ENCODE results near the gene AACS.

Gene AACS

DNA sequence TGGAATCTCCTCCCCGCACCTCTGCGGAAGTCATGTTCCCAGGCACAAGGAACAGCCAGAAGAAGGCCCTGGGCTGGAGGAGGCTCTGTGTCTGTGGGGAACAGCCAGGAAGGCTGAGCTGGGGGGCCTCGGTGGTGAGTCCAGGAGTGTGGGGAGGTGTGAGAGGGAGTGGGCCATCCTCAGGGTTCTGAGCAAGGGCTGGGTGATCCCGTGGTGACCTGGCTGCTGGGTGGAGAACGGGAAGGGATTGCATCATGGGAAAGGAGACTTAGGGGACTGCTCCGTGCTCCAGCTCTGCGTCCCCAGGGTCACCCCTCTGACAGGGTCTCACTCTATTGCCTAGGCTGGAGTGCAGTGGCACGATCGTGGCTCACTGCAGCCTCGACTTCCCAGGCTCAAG is 13.8 kb downstream of the AACS start:
- no peak for TF ChIP-seq FOXP2 (optimal IDR thresholded peaks at IDR 0.05; ENCODE audit: borderline replicate concordance, extremely low read depth, extremely low read length, insufficient read depth)
- no peak for TF ChIP-seq TAF1 (IDR thresholded peaks at IDR 0.05; ENCODE audit: borderline replicate concordance, insufficient read depth, low read length)
- no peak for TF ChIP-seq SIN3A (IDR thresholded peaks at IDR 0.05; ENCODE audit: borderline replicate concordance, insufficient read depth, low read length)
- TF ChIP-seq, protein P1, sequence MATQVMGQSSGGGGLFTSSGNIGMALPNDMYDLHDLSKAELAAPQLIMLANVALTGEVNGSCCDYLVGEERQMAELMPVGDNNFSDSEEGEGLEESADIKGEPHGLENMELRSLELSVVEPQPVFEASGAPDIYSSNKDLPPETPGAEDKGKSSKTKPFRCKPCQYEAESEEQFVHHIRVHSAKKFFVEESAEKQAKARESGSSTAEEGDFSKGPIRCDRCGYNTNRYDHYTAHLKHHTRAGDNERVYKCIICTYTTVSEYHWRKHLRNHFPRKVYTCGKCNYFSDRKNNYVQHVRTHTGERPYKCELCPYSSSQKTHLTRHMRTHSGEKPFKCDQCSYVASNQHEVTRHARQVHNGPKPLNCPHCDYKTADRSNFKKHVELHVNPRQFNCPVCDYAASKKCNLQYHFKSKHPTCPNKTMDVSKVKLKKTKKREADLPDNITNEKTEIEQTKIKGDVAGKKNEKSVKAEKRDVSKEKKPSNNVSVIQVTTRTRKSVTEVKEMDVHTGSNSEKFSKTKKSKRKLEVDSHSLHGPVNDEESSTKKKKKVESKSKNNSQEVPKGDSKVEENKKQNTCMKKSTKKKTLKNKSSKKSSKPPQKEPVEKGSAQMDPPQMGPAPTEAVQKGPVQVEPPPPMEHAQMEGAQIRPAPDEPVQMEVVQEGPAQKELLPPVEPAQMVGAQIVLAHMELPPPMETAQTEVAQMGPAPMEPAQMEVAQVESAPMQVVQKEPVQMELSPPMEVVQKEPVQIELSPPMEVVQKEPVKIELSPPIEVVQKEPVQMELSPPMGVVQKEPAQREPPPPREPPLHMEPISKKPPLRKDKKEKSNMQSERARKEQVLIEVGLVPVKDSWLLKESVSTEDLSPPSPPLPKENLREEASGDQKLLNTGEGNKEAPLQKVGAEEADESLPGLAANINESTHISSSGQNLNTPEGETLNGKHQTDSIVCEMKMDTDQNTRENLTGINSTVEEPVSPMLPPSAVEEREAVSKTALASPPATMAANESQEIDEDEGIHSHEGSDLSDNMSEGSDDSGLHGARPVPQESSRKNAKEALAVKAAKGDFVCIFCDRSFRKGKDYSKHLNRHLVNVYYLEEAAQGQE (IDR thresholded peaks at IDR 0.05; ENCODE audit: insufficient read depth in 1 of 2, low read depth in 2 of 2, low read length in 2 of 2), result no peak
- TF ChIP-seq POLR2AphosphoS5 (IDR thresholded peaks at IDR 0.05; ENCODE audit: low read depth, low read length), result no peak

DNA sequence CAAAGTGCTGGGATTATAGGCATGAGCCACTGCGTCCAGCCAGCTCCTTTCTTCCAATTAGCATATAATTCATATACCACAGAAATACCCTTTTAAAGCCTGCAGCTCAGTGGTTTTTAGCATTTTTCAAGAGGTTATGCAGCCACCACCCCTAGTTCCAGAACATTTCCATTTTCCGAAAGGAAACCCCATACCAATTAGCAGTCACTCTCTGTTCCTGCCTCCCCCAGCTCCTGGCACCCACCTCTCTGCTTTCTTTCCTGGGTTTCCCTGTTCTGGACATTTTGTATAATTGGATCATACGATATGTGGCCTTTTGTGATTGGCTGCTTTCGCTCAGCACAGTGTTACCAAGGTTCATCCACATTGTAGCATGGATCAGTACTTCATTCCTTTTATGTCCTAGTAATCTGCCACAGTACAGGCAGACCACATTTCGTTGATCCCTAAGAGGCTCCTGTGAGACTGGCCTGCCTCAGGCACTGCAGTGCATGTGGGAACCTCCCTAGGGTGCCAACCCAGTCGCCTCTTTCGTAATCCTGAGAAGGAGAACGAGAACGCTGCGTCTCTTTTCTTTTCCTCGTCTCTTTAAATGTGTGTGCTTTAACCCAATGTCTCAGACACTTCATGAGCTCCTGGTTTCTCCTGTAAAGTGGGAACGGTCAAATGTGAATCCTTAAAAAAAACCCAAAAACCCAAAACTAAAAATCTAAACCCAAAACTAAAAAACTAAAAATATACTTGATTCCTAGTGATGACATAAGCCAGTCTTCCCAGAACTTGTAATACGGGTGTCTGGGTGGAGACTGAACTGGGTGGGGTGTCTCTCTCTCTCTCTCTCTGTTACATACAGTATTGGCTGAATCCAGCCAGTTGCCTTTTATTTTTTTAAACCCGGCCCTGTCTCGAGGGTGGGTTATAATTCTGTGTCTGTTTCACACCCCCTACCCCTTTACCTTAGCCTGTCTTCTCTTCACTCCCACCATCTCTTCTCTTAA is 14.7 kb downstream of the AACS start:
- TF ChIP-seq POLR2AphosphoS5 (IDR thresholded peaks at IDR 0.05; ENCODE audit: low read depth, low read length) (no peak), SIN3A (IDR thresholded peaks at IDR 0.05; ENCODE audit: borderline replicate concordance, insufficient read depth, low read length) (no peak), FOXP2 (optimal IDR thresholded peaks at IDR 0.05; ENCODE audit: borderline replicate concordance, extremely low read depth, extremely low read length, insufficient read depth) (no peak), TAF1 (IDR thresholded peaks at IDR 0.05; ENCODE audit: borderline replicate concordance, insufficient read depth, low read length) (no peak)
- TF ChIP-seq, protein P1 (IDR thresholded peaks at IDR 0.05; ENCODE audit: insufficient read depth in 1 of 2, low read depth in 2 of 2, low read length in 2 of 2), result no peak

DNA sequence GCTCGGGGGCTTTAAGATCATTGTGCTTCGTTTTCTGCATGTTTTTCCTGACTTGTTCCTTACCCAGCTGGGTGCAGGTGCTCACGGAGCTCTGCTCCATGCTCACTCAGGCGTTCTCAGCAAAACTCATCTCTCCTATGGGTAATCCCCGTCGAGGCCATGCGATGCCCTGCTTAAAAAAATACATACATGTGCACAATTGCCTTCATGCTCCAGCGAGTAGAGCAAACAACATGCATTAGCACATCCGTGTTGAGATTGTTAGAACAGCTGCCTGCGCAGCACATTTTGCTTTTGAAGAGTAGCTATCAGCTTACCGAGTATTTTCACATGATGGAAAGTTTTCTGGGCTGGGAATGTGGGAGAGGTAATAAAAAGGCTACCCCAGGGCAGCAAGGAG is 16.2 kb downstream of the AACS start:
- no peak for TF ChIP-seq FOXP2 (optimal IDR thresholded peaks at IDR 0.05; ENCODE audit: borderline replicate concordance, extremely low read depth, extremely low read length, insufficient read depth)
- TF ChIP-seq, protein P1 (IDR thresholded peaks at IDR 0.05; ENCODE audit: insufficient read depth in 1 of 2, low read depth in 2 of 2, low read length in 2 of 2), result no peak
- no peak for TF ChIP-seq TAF1 (IDR thresholded peaks at IDR 0.05; ENCODE audit: borderline replicate concordance, insufficient read depth, low read length)
- no peak for TF ChIP-seq SIN3A (IDR thresholded peaks at IDR 0.05; ENCODE audit: borderline replicate concordance, insufficient read depth, low read length)
- no peak for TF ChIP-seq POLR2AphosphoS5 (IDR thresholded peaks at IDR 0.05; ENCODE audit: low read depth, low read length)

DNA sequence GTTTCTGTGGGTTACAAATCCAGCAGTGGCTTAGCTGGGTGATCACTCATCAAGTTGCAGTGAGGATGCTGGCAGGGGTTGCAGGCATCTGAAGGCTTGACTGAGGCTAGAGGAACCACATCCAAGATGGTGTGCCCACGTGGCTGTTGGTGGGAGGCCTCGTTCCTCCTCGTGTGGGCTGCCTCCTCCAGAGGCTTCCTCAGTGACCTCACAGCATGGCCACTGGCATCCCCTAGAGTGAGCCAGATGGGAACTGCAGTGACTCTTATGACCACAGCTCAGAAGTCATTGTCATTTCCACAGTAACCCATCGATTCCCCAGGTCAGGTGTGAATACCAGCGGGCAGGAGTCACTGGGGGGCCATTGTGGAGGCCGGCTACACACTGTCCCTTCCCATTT is 17.8 kb downstream of the AACS start:
- TF ChIP-seq POLR2AphosphoS5 (IDR thresholded peaks at IDR 0.05; ENCODE audit: low read depth, low read length), result no peak
- TF ChIP-seq FOXP2 (optimal IDR thresholded peaks at IDR 0.05; ENCODE audit: borderline replicate concordance, extremely low read depth, extremely low read length, insufficient read depth), result no peak
- TF ChIP-seq, protein P1 (IDR thresholded peaks at IDR 0.05; ENCODE audit: insufficient read depth in 1 of 2, low read depth in 2 of 2, low read length in 2 of 2), result no peak
- no peak for TF ChIP-seq SIN3A (IDR thresholded peaks at IDR 0.05; ENCODE audit: borderline replicate concordance, insufficient read depth, low read length)
- no peak for TF ChIP-seq TAF1 (IDR thresholded peaks at IDR 0.05; ENCODE audit: borderline replicate concordance, insufficient read depth, low read length)

Data from PFSK-1 (cell line).